ENCODE data around the gene CCDC88C.
"Not testable (repeated sequence)": the region's sequence is repeated elsewhere in the genome, so short reads cannot be mapped to it uniquely, and the experiment has no call there.

Gene CCDC88C

DNA sequence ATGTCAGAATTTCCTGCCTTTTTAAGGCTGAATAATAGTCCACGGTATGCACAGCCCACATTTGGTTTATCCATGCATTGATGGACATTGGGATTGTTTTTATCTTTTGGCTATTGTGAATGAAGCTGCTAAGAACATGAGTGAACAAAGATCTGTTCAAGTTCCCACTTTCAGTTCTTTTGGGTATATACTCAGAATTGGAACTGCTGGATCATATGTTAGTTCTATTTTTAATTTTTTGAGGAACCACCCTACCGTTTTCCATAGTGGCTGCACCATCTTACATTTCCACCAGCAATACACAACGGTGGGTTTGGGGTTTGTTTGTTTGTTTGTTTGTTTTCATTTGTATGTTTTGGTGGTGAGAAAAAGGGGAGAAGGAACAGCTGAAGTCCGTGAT is 179.5 kb downstream of the CCDC88C start:
- no peak for DNase-seq

DNA sequence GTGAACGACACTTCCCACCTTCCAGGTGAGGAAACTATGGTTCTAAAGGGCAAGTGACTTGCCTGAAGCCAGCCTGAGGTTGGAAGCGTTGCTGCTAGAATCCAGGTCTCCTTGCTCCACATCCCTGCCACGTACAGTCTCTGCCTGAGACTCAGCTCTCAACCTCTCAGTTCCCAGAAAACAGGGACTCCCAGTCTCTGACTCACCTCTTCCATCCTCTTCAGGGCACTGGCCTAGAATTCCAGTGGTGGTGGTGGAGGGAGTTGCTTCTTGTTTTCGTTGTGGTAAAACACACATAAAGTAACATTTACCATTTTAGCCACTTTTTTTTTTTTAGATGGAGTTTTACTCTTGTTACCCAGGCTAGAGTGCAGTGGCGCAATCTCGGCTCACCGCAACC is 180.4 kb downstream of the CCDC88C start:
- no peak for DNase-seq

DNA sequence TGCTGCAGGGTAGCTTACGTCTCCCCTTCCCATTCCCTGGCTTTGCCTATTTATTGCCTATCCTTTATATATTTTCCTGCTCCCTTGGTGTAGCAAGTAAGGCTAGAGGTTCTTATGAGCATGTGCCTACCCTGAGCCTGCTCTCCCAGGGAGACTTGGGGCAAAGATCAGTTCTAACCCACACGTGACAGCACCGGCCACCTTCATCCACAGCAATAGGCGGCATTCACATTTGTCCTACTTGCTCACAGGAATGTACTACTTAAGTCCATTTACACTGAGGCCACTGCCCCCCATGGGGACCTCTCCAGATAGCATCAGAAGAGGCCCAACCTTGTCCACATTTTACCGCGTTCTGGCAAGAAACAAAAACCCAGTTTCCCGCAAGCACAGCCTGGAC is 181.8 kb downstream of the CCDC88C start:
- DNase-seq = no peak

DNA sequence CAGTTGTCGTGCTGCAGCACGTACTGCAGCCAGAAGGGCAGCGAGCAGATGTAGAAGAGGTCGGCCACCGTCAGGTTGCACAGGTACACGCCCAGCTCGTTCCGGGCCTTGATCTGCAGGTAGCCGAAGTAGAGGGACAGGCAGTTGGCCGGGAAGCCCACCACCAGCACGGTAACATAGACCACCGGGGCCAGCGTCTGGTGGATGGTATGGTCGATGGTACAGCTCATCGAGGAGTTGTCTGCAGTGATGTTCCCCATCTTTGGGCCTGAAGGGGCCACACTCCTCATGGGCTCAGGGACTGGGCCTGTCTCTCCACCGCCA is 182.9 kb downstream of the CCDC88C start:
- DNase-seq = no peak

DNA sequence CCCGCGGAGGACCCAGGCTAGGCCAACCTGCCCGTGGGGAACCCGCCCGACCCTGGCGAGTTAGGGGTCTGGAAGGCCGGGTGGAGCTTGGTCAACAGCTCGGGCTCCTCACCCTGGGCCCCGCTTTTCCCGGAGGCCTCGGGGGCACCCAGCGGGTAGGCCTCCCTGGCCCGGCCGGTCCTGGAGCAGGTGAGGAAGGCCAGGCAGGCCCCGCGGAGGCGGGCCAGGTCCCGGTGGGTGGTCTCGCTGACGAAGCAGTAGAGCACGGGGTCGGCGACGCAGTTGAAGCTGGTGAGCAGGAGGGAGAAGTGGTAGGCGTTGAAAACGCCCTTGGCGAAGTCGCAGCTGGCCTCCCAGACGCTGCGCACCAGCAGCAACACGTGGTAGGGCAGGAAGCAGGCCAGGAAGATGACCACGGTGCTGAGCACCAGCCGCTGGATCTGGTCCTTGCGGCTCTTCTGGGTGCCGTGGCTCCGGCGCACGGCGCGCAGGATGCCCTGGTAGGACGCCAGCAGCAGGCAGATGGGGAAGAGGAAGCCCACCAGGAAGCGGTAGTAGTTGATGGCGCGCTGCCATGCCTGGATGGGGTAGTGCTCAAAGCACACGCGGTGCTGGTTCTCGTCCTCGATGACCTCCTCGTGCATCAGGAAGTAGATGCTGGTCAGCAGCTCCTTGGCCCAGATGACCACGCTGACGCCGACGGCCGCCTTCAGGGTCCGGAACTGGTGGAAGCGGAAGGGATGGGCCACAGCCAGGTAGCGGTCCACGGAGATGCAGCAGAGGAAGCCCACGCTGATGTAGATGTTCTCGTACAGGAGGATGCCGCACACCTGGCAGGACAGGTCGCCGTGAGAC is 183.5 kb downstream of the CCDC88C start:
- no peak for DNase-seq

DNA sequence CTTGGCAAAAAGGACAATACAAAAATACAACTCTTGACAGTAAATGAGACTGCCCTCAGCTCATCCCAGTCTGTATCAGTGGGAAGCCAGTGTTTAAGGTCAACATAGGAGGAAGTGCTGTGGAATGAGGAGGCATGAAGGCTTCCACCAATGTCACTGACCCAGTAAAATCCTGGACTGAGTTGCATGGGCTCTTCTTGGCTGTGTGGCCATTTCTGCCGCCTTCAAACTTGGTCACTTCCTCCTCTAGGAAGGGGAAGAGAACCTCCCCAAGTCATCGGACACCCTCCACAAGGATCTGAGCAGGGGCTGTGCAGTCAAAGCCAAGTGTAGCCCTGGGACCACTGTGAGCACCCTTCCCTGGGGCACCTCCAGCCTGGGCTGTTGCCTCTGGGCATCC is 185.0 kb downstream of the CCDC88C start:
- DNase-seq = no peak

DNA sequence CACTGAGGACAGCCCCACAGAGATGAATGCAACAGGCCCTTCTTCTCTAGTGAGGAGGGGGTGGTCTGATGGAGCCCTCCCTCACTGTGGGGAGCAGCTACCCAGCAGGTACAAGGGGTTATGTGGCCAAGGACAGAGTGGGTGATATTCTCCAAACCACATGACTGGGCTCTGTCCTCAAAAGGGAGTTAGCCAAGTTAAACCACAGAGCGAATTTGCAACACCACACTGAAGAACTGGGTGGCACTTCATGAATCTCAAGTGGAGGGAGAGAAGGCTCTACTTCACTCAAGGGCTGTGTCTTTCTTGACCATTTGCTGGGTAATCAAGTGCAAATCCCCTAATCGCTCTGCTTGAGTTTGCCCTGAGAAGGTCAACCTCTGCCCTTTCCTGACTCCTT is 185.6 kb downstream of the CCDC88C start:
- DNase-seq = no peak

DNA sequence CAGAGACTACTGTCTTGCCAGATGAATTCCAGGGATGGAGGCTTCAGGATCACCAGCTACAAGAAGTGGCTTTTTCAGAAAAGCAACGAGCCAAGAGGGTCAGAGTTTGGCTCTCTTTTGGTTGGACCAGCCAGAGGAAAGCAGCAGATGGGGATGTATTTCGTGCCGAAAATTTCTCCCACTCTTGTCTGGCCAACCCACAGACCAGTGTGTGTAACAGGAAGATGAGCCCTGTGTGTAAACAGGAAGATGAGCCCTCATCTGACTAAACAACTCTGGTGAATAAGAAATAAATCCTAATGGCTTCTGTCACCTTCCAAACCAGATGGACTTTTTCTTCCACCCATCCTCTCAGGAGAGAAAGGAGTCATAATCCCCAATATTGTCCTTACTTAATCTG is 186.2 kb downstream of the CCDC88C start:
- DNase-seq = no peak

DNA sequence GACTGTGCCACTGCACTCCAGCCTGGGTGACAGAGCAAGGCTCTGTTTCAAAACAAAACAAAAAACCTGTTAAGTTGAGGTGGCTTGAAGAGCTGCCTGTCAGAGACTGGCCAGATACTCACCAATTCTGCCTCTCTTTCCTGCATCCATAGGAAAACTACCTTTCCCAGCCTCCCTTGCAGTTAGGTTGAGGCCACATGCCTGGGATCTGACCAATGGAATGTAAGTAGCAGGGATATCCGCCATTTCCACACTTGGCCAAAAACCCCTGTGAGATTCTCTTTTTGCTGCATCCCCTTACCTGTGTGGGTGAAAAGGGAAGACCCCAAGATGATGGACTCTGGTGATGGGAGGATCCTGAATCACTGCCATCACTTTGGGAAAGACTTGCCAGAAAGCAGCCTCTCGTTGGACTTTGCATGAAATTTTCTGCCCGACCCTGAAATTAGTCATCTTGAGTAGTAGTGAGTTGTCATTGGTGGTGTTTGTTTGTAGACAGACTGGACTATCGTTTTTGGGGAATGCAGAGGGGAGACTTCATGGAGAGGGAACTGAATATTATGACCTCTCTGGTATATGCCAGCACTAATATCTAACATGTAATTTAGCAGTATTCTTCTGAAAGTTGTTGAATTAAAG is 187.1 kb downstream of the CCDC88C start:
- no peak for DNase-seq

DNA sequence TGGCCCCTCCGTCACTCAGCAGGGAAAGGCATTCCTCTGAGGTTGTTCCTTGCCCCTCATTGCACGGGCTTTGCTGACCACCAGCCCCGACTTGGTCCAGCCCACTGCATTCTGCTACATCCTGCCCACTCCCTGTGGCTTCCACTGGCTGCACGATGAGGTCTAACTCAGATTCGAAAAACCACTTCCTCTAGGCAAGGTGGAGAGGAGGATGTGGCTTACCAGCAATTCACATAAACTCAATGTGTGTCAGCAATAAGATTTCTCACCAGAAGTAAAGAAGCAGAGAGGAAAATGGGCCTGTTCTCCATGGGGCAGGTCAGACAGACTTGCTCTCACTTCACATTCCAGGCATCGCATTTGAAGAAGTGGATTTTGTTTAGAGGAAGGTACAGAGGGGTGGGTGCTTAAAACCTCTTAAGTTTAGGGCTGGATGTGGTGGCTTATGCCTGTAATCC is 187.8 kb downstream of the CCDC88C start:
- peak; percentile 10 for DNase-seq

DNA sequence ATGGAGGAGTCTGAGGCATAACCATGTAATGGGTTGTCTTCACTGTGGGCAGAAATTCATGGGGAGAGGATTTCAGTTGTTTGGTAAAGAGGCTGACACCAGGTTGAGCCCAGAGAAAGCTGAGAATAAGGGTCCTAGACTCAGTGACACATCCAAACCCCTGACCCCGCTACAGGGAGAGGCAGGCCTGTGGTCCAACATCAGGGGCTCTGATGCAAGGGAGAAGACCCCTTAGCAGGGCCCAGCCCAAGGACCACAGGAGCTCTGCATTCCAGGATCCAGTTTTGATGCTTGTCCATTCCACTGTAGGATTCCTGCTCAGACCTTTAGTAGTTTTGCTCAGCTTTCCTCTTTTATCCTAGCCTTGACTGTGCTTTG is 188.6 kb downstream of the CCDC88C start:
- no peak for DNase-seq

DNA sequence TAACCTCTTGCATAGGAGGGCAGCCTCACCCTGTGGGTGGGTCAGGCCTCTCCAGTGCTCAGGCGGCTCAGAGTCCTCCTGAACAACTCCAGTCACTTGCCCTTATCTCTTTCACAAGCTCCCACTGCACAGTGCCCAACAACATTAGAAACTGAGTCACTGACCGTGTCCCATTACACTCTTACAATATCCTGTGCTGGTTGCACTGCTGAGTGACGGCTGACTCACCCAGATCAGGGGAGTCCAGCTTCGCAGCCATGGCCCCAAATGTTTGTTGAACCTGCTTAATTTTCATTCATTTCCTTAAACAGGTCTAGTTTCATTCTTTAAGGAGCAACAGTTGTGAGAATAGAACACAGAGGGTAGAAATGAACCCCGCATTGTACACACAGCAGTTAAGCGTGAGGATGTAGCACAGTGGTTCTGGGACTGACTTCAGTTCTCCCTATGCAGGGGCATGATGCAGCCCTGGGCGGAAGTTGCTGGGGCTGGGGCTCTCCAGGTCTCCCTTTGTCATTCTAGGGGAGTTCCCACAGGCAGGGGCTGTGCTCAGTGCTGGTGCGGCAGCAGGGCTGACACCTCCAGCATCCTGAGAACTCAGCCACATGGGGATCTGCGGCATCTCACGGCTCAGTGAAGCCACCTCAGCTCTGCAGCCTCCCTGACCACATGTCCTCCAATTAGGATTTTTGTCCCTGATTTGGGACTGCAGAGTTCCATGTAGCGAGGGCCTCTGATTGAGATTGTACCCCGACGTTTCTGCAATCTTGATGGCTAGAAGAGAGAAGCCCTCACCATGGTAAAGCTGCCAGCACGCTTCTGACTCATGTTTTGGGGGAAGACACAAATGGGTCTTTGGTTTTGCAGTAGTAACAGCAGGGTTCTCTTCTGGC is 189.3 kb downstream of the CCDC88C start:
- DNase-seq = no peak

DNA sequence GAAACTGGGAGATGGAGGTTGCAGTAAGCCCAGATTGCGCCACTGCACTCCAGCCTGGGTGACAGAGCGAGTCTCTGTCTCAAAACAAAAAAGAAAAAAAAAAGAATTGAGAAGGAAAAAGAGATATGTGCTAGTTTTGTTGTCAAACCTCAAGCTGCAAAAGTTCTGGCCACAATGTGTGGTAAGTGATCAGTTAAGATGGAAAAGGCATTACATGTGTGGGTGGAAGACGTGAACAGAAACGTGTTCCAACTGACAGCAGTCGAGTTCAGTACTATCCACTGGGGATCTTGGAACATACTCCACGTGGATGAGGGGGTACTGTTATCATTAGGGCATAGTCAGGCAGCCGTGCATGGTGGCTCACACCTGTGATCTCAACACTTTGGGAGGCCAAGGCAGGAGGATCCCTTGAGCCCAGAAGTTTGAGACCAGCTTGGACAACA is 190.4 kb downstream of the CCDC88C start:
- DNase-seq = no peak

DNA sequence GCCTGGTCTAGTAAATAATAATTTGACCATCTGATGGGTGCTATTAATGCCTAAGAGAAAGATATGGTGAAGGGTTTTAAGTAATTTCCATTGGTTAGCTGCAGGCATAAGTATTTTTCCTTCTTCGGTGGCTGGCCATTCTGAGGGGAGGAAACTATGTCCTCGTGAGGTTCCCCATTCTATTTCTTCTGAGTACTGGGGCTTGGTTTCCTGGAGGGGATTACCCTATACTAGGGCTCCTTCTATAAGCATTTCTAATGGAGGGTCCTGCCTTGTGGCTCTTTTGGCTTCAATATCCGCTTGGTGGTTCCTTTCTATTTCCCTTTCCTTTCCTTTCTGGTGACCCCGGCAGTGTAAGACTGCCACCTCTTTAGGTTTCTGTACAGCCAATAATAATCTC is 191.3 kb downstream of the CCDC88C start:
- DNase-seq = not testable (repeated sequence)

DNA sequence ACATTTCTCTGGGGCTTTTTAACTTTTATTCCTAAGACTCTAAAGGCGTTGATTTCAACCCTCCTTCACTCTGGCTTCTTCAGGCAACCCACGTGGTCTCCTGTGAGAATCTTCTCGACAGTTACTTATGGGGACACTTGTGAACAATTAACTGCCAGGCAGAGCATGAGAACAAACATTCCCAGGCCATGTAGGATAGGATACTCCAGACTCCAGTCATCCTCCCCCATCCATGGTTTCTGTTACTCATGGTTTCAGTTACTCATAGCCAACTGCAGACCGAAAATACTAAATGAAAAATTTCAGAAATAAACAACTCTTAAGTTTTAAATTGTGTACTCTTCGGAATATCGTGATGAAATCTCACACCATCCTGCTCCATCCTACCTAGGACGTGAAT is 192.6 kb downstream of the CCDC88C start:
- no peak for DNase-seq

DNA sequence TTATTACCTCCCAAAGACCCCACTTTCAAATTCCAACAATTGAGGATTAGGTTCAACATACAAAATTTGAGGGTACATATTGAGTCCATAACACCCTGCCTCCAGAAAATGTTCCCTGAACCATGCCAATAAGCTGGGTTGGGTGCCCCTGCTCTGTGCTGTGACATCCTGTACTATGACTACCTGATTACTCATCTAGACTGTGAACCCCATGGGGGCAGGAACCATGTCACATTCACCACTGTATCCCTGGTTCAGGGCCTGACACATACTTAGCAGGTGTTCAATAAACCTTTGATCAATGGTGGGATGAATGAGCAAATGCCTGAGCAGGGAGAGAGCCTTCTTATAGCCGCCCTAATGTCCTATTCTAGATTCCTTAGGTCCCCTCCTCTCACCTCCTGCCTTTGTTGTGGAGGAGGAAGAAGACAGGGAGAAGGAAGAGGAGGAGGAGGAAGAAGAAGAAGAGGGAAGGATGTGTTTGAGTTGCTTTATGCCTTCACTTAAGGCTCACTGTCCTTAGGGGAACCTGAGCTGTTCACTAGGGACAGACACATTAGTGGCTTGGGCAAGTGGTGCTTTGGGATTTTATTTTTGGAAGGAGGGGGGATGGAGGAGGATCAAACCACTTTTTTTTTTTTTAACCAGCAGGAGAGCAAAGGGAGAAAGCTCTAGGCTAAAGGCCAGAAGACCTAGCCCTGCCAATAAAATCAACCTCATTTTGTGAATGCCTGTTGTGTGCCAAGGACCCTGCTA is 194.4 kb downstream of the CCDC88C start:
- no peak for DNase-seq
